ENCODE measurements around the gene CGGBP1. TPM values are rescaled to one million over a fixed set of nuclear protein-coding genes. Genes with fewer than 3 reads are reported as not detected.
A peak's percentile ranks its signal among the peaks of the same experiment; 100 is the strongest.

The CGGBP1 gene
- total RNA-seq, 1 donor from 2014 or later: 53.4 TPM

- no peak for TF ChIP-seq CTCF (IDR thresholded peaks at IDR 0.05; ENCODE audit: insufficient read depth, low read length, poor library complexity, severe bottlenecking)
- no peaks in the 10 kb centered on the region for H3K36me3 ChIP-seq (ENCODE audit: control insufficient read depth, insufficient read depth, low read length)
- DNase-seq (ENCODE audit: low read depth): no peak
- no peak overlapping the region for H3K4me3 ChIP-seq (ENCODE audit: low read depth, low read length)
- no peaks in the 10 kb centered on the region for H3K27me3 ChIP-seq (ENCODE audit: control insufficient read depth, insufficient read depth, low read length)
Measured at GRCh38 chr3:88010810-88011209, 48.0 kb downstream of the CGGBP1 start.

- H3K36me3 ChIP-seq (ENCODE audit: control insufficient read depth, insufficient read depth, low read length): no peaks in the 10 kb centered on the region
- TF ChIP-seq CTCF (IDR thresholded peaks at IDR 0.05; ENCODE audit: insufficient read depth, low read length, poor library complexity, severe bottlenecking): no peak
- no peak overlapping the region for H3K4me3 ChIP-seq (ENCODE audit: low read depth, low read length)
- DNase-seq (ENCODE audit: low read depth): no peak
- no peaks in the 10 kb centered on the region for H3K27me3 ChIP-seq (ENCODE audit: control insufficient read depth, insufficient read depth, low read length)
Measured at GRCh38 chr3:88009066-88009465, 49.7 kb downstream of the CGGBP1 start.

GRCh38 chr3:88005066-88005465, 53.7 kb downstream of the CGGBP1 start:
- no peaks in the 10 kb centered on the region for H3K27me3 ChIP-seq (ENCODE audit: control insufficient read depth, insufficient read depth, low read length)
- peak; percentile 38 for TF ChIP-seq CTCF (IDR thresholded peaks at IDR 0.05; ENCODE audit: insufficient read depth, low read length, poor library complexity, severe bottlenecking)
- no peak overlapping the region for H3K4me3 ChIP-seq (ENCODE audit: low read depth, low read length)
- H3K36me3 ChIP-seq (ENCODE audit: control insufficient read depth, insufficient read depth, low read length): no peaks in the 10 kb centered on the region
- peak; percentile 9 for DNase-seq (ENCODE audit: low read depth)

- Histone ChIP-seq H3K4me3 (ENCODE audit: low read depth, low read length) (no peak overlapping the region), H3K36me3 (ENCODE audit: control insufficient read depth, insufficient read depth, low read length) (no peaks in the 10 kb centered on the region), H3K27me3 (ENCODE audit: control insufficient read depth, insufficient read depth, low read length) (no peaks in the 10 kb centered on the region)
- DNase-seq (ENCODE audit: low read depth): peak; percentile 21
- TF ChIP-seq CTCF (IDR thresholded peaks at IDR 0.05; ENCODE audit: insufficient read depth, low read length, poor library complexity, severe bottlenecking): peak; percentile 70
Measured at GRCh38 chr3:88003115-88003755, 55.6 kb downstream of the CGGBP1 start.

- H3K36me3 ChIP-seq (ENCODE audit: control insufficient read depth, insufficient read depth, low read length): no peaks in the 10 kb centered on the region
- no peak overlapping the region for H3K4me3 ChIP-seq (ENCODE audit: low read depth, low read length)
- no peak for TF ChIP-seq CTCF (IDR thresholded peaks at IDR 0.05; ENCODE audit: insufficient read depth, low read length, poor library complexity, severe bottlenecking)
- H3K27me3 ChIP-seq (ENCODE audit: control insufficient read depth, insufficient read depth, low read length): no peaks in the 10 kb centered on the region
- no peak for DNase-seq (ENCODE audit: low read depth)
Measured at GRCh38 chr3:88002448-88002847, 56.4 kb downstream of the CGGBP1 start.

Other genes starting within 250 kb of the CGGBP1 start
- 6.6 and 6.8 TPM in 2 replicates for gene ZNF654, start 250 bp upstream of the CGGBP1 start, total RNA-seq
- gene C3orf38, start 91.0 kb upstream of the CGGBP1 start, total RNA-seq: 26.9 and 27.0 TPM in 2 replicates